NCI-H1436 treated with DMSO at 0.1 percent for 48 hours (cell line): ENCODE data around the gene NTN5.
"Not testable (repeated sequence)": the region's sequence is repeated elsewhere in the genome, so short reads cannot be mapped to it uniquely, and the experiment has no call there.

ENCODE experiments used
- DNase-seq: peaks from one replicate; lab custom pipeline; 2025; lab: John Stamatoyannopoulos, UW

The NTN5 gene

GRCh38 chr19:48696353-48697010 lies 23.7 kb upstream of the NTN5 start:
- DNase-seq = no peak

GRCh38 chr19:48695743-48696352 lies 23.0 kb upstream of the NTN5 start, which contains the start of gene FUT2:
TSS of gene FUT2 (plus strand) at chr19:48695971. CDS start at chr19:48702957, 6,986 bp downstream.
- DNase-seq = no peak

GRCh38 chr19:48693629-48694028 lies 20.8 kb upstream of the NTN5 start:
- not testable (repeated sequence) for DNase-seq

GRCh38 chr19:48689449-48689848 lies 16.6 kb upstream of the NTN5 start:
- DNase-seq = no peak

GRCh38 chr19:48687776-48688175 lies 15.0 kb upstream of the NTN5 start:
- no peak for DNase-seq

GRCh38 chr19:48686637-48687036 lies 13.8 kb upstream of the NTN5 start:
- DNase-seq = not testable (repeated sequence)

GRCh38 chr19:48686088-48686487 lies 13.3 kb upstream of the NTN5 start:
- DNase-seq = no peak

GRCh38 chr19:48685583-48685982 lies 12.8 kb upstream of the NTN5 start:
- DNase-seq = no peak

GRCh38 chr19:48683349-48683748 lies 10.5 kb upstream of the NTN5 start:
- no peak for DNase-seq

- DNase-seq = no peak
Measured at GRCh38 chr19:48681127-48681470, 8.3 kb upstream of the NTN5 start.

GRCh38 chr19:48680436-48681126 lies 7.8 kb upstream of the NTN5 start:
- no peak for DNase-seq

- DNase-seq = not testable (repeated sequence)
Measured at GRCh38 chr19:48680006-48680405, 7.2 kb upstream of the NTN5 start.

- DNase-seq = no peak
Measured at GRCh38 chr19:48678201-48678600, 5.4 kb upstream of the NTN5 start.

- DNase-seq = no peak
Measured at GRCh38 chr19:48676887-48677286, 4.1 kb upstream of the NTN5 start.

- no peak for DNase-seq
Measured at GRCh38 chr19:48676487-48676886, 3.7 kb upstream of the NTN5 start.

GRCh38 chr19:48674921-48675824 lies 2.4 kb upstream of the NTN5 start:
- no peak for DNase-seq

- no peak for DNase-seq
Measured at GRCh38 chr19:48674216-48674809, 1.5 kb upstream of the NTN5 start.

GRCh38 chr19:48673436-48674100 lies 751 bp upstream of the NTN5 start:
- no peak for DNase-seq

GRCh38 chr19:48671446-48671995 lies 1.3 kb downstream of the NTN5 start:
- no peak for DNase-seq

GRCh38 chr19:48670699-48671445 lies 1.9 kb downstream of the NTN5 start:
- no peak for DNase-seq
